BJ (cell line): Measurements from ENCODE around the gene RSL24D1. TPM values are rescaled to one million over a fixed set of nuclear protein-coding genes. Genes with fewer than 3 reads are reported as not detected.
A peak's percentile ranks its signal among the peaks of the same experiment; 100 is the strongest.

Experiments used
- CTCF ChIA-PET: fragments of 350-600 bp; formaldehyde crosslinking; extraction: SDS; loops from one replicate; lab custom pipeline; 2021; ENCODE audit warnings: antibody characterized with exemption, inconsistent platforms; lab: Yijun Ruan, JAX
- POLR2A ChIA-PET: fragments of 300-600 bp; sonication (Branson Sonifier 250); formaldehyde crosslinking; extraction: SDS; loops from one replicate; lab custom pipeline; 2021; ENCODE audit warnings: antibody characterized with exemption; lab: Charles Lee
- DNase-seq: peaks from one replicate; pipeline ENCODE4 v3.0.0-alpha.2; 2011; ENCODE audit warnings: low read depth
- H3K27me3 ChIP-seq: 2 replicates; pipeline ENCODE4 v1.6.0; 2011; ENCODE audit warnings: low read length; ENCODE audit not compliant: control insufficient read depth, insufficient read depth
- H3K36me3 ChIP-seq: 2 replicates; pipeline ENCODE4 v1.5.1; 2011; ENCODE audit warnings: low read length; ENCODE audit not compliant: control insufficient read depth, insufficient read depth
- H3K4me3 ChIP-seq: 2 replicates; pipeline ENCODE4 v1.5.1; 2011; ENCODE audit warnings: low read depth, mild to moderate bottlenecking, control low read depth, low read length
- polyA plus RNA-seq: library from polyadenylated mRNA; depleted of rRNA; stranded (reverse); fragments of >200 nt; gene quantifications from 2 replicates; pipeline ENCODE4 v1.2.3, GENCODE V29; 2011
- TF ChIP-seq, protein P1 (sequence below): IDR thresholded peaks from 2 replicates; pipeline ENCODE4 v1.5.1; 2011; ENCODE audit warnings: low read depth, mild to moderate bottlenecking, control low read depth, inconsistent platforms, low read length, moderate library complexity; ENCODE audit not compliant: insufficient read depth

RSL24D1 gene
- polyA plus RNA-seq, 1 experiment = 32.0 TPM

GRCh38 chr15:55230051-55230670 is 33.4 kb upstream of the RSL24D1 start:
- ChIA-PET CTCF (interaction anchor here (0.9 to 1.4 kb wide), 2 partner anchors 61 to 209 kb away, joined by 3 read pairs; no protein-coding TSS in a partner anchor), POLR2A (no interaction called here)
- no peak for DNase-seq
- TF ChIP-seq, protein P1, sequence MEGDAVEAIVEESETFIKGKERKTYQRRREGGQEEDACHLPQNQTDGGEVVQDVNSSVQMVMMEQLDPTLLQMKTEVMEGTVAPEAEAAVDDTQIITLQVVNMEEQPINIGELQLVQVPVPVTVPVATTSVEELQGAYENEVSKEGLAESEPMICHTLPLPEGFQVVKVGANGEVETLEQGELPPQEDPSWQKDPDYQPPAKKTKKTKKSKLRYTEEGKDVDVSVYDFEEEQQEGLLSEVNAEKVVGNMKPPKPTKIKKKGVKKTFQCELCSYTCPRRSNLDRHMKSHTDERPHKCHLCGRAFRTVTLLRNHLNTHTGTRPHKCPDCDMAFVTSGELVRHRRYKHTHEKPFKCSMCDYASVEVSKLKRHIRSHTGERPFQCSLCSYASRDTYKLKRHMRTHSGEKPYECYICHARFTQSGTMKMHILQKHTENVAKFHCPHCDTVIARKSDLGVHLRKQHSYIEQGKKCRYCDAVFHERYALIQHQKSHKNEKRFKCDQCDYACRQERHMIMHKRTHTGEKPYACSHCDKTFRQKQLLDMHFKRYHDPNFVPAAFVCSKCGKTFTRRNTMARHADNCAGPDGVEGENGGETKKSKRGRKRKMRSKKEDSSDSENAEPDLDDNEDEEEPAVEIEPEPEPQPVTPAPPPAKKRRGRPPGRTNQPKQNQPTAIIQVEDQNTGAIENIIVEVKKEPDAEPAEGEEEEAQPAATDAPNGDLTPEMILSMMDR = no peak
- Histone ChIP-seq H3K36me3 (no peaks in the 10 kb centered on the region), H3K27me3 (no peaks in the 10 kb centered on the region), H3K4me3 (no peak overlapping the region)

DNA sequence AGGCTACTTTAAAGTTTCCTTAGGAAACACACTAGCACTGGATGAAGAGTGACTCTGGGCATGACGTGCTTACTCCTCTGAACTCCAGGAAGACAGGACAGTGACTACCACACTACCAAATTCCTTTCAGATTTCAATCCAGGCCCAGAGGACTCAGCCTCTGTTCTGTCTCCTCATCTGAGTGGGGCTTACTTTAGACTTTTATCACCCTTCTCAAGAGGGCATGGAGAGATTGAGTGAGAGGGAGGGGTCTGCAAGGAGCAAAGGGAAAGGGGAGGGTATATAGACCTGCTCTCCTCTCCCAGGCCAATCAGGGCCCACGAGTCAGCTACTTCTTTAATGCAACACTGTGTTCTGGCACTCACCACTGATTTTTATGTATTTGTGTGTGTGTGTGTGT is 29.4 kb upstream of the RSL24D1 start:
- ChIA-PET CTCF (no interaction called here), POLR2A (no interaction called here)
- no peak for DNase-seq
- TF ChIP-seq, protein P1 = no peak
- no peaks in the 10 kb centered on the region for H3K36me3 ChIP-seq
- H3K27me3 ChIP-seq = no peaks in the 10 kb centered on the region
- H3K4me3 ChIP-seq = no peak overlapping the region

DNA sequence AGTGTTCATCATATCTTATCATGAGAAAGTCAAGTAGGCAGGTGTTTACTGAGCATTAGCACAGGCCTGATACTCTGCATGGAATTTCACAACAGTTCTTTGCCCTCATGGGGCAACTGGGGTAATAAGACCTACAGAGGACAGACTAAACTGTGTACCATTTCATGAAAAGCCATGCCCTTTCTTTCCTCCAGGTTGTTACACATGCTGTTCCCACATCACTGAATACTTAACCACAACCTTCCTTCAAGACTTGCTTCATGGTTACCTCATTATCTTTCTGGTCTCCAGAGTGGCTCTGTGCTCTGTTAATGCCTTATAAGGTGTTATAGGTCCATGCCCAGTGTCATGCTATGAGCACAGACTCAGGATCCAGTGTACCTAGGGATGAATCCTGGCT is 28.2 kb upstream of the RSL24D1 start:
- Histone ChIP-seq H3K4me3 (no peak overlapping the region), H3K36me3 (no peaks in the 10 kb centered on the region), H3K27me3 (no peaks in the 10 kb centered on the region)
- ChIA-PET CTCF (no interaction called here), POLR2A (no interaction called here)
- TF ChIP-seq, protein P1 = no peak
- no peak for DNase-seq

DNA sequence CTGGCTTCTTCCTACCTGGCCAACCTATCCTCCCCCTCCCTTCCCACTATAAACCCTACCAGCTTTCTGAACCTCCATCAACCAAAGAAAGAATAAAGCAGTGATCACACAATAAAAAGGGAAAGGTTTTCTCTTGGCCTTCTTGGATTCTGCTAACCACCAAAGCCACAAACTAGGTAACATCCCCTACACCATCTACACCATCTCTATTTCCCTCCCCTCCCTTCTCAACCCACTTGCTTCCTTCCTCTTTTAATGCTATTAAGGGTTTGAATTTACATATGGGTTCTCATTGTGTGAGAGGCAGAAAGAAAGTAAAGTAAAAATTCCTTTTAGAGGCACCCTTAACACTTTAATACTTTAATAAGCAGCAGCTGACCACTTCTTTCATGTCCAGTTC is 25.8 kb upstream of the RSL24D1 start:
- ChIA-PET POLR2A (no interaction called here), CTCF (interaction anchor here (1.0 to 1.7 kb wide), 2 partner anchors 14 to 68 kb away, joined by 3 to 4 read pairs; no protein-coding TSS in a partner anchor)
- H3K27me3 ChIP-seq = no peaks in the 10 kb centered on the region
- H3K36me3 ChIP-seq = no peaks in the 10 kb centered on the region
- H3K4me3 ChIP-seq = no peak overlapping the region
- no peak for DNase-seq
- TF ChIP-seq, protein P1 = no peak

GRCh38 chr15:55221090-55222011 is 24.6 kb upstream of the RSL24D1 start:
- ChIA-PET CTCF (interaction anchor here (1.0 to 6.3 kb wide), 5 partner anchors 15 to 218 kb away, joined by 3 to 61 read pairs (median 4); no protein-coding TSS in a partner anchor), POLR2A (interaction anchor here (0.6 kb wide), 2 partner anchors 97 to 984 kb away, joined by 3 to 4 read pairs; partner anchors contain the start of genes PIGB and PIGBOS1)
- TF ChIP-seq, protein P1 = no peak
- H3K27me3 ChIP-seq = no peaks in the 10 kb centered on the region
- H3K36me3 ChIP-seq = no peaks in the 10 kb centered on the region
- H3K4me3 ChIP-seq = no peak overlapping the region
- DNase-seq = peak; percentile 77
